ENCODE data around the gene CNST. TPM values are rescaled to one million over a fixed set of nuclear protein-coding genes. Genes with fewer than 3 reads are reported as not detected.
A peak's percentile ranks its signal among the peaks of the same experiment; 100 is the strongest.
"Not testable (repeated sequence)": the region's sequence is repeated elsewhere in the genome, so short reads cannot be mapped to it uniquely, and the experiment has no call there.

The CNST gene
- total RNA-seq, 1 experiment from 2014 or later: 21.7 TPM

GRCh38 chr1:246558041-246558440, 8.2 kb upstream of the CNST start:
- BruUV-seq (replicated peaks): no TSS peak
- no peaks in the 10 kb centered on the region for H3K9me3 Mint-ChIP-seq (ENCODE audit: low read depth, unreplicated experiment)
- peaks cover 11% of the 10 kb centered on the region for H3K36me3 Mint-ChIP-seq (ENCODE audit: insufficient read depth, unreplicated experiment)
- no peak overlapping the region for H3K27ac Mint-ChIP-seq (ENCODE audit: unreplicated experiment)
- no peak for TF ChIP-seq CTCF (IDR thresholded peaks at IDR 0.05; ENCODE audit: unreplicated experiment)
- no peaks in the 10 kb centered on the region for H3K4me1 Mint-ChIP-seq (ENCODE audit: low read depth, unreplicated experiment)
- no peak for DNase-seq
- intact Hi-C loops (cut with micrococcal nuclease; ENCODE audit: unreplicated experiment): no loop called here
- H3K4me3 Mint-ChIP-seq (ENCODE audit: low read depth, unreplicated experiment): no peak overlapping the region
- CTCF ChIA-PET: interaction anchor here (0.6 kb wide), 1 partner anchor 634 kb away, joined by 3 read pairs; no protein-coding TSS in a partner anchor
- H3K27me3 Mint-ChIP-seq (ENCODE audit: unreplicated experiment): no peaks in the 10 kb centered on the region

GRCh38 chr1:246559310-246559709, 6.9 kb upstream of the CNST start:
- no peaks in the 10 kb centered on the region for H3K9me3 Mint-ChIP-seq (ENCODE audit: low read depth, unreplicated experiment)
- intact Hi-C loops (cut with micrococcal nuclease; ENCODE audit: unreplicated experiment): no loop called here
- H3K27ac Mint-ChIP-seq (ENCODE audit: unreplicated experiment): no peak overlapping the region
- CTCF ChIA-PET: no interaction called here
- TF ChIP-seq CTCF (IDR thresholded peaks at IDR 0.05; ENCODE audit: unreplicated experiment): no peak
- no peaks in the 10 kb centered on the region for H3K27me3 Mint-ChIP-seq (ENCODE audit: unreplicated experiment)
- H3K36me3 Mint-ChIP-seq (ENCODE audit: insufficient read depth, unreplicated experiment): peaks cover 15% of the 10 kb centered on the region
- DNase-seq: no peak
- BruUV-seq (replicated peaks): no TSS peak
- no peaks in the 10 kb centered on the region for H3K4me1 Mint-ChIP-seq (ENCODE audit: low read depth, unreplicated experiment)
- H3K4me3 Mint-ChIP-seq (ENCODE audit: low read depth, unreplicated experiment): no peak overlapping the region

GRCh38 chr1:246560833-246561232, 5.4 kb upstream of the CNST start:
- H3K27ac Mint-ChIP-seq (ENCODE audit: unreplicated experiment); H3K4me3 Mint-ChIP-seq (ENCODE audit: low read depth, unreplicated experiment); DNase-seq; H3K27me3 Mint-ChIP-seq (ENCODE audit: unreplicated experiment); CTCF ChIA-PET; H3K4me1 Mint-ChIP-seq (ENCODE audit: low read depth, unreplicated experiment); H3K9me3 Mint-ChIP-seq (ENCODE audit: low read depth, unreplicated experiment); BruUV-seq (replicated peaks): not testable (repeated sequence)
- peaks cover 29% of the 10 kb centered on the region for H3K36me3 Mint-ChIP-seq (ENCODE audit: insufficient read depth, unreplicated experiment)
- intact Hi-C loops (cut with micrococcal nuclease; ENCODE audit: unreplicated experiment): loop anchor here (10.0 kb wide), 2 partner anchors 134 to 194 kb away; no protein-coding TSS in a partner anchor

DNA sequence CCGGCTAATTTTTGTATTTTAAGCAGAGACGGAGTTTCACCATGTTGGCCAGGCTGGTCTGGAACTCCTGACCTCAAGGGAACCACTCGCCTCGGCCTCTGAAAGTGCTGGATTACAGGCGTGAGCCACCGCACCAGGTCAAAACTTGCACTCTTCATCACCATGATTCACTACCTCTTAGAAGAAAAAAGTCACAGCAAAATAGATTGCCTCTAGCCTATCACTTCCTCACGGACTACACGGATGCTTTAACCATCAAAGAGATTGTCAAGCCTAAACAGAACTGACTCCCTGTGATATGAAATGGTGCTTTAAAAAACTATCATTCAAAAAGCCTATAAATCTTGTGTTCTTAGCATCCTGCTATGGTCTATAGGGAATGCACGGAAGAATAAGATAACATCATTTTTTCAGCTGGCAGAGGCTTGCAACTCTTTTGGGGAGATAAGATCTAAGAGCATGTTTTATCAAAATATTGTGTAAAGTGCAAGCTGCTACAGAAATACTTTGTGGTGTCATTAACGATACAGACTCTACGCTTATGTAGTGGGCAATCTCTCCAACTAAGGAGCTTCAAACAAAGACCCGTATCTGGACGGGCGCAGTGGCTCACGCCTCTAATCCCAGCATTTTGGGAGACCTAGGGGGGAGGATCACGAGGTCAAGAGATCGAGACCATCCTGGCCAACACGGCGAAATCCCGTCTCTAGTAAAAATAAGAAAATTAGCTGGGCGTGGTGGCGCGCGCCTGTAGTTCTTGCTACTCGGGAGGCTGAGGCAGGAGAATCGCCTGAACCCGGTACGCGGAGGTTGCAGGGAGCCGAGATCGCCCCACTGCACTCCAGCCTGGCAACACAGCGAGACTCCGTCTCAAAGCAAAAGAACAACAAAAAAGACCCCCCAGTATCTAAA, 1.2 kb upstream of the CNST start:
- no peak for DNase-seq
- intact Hi-C loops (cut with micrococcal nuclease; ENCODE audit: unreplicated experiment): loop anchor here (5.0 to 10.0 kb wide), 3 partner anchors 63 to 190 kb away; no protein-coding TSS in a partner anchor

More for the DNA sequence above, 1.2 kb upstream of the CNST start:
- Mint-ChIP-seq H3K27me3 (ENCODE audit: unreplicated experiment) (no peaks in the 10 kb centered on the region), H3K4me1 (ENCODE audit: low read depth, unreplicated experiment) (peaks cover 18% of the 10 kb centered on the region), H3K36me3 (ENCODE audit: insufficient read depth, unreplicated experiment) (peaks cover 42% of the 10 kb centered on the region), H3K27ac (ENCODE audit: unreplicated experiment) (peak overlapping the region; percentile 74), H3K9me3 (ENCODE audit: low read depth, unreplicated experiment) (no peaks in the 10 kb centered on the region), H3K4me3 (ENCODE audit: low read depth, unreplicated experiment) (peak overlapping the region; percentile 97)
- no peak for TF ChIP-seq CTCF (IDR thresholded peaks at IDR 0.05; ENCODE audit: unreplicated experiment)
- CTCF ChIA-PET: no interaction called here
- BruUV-seq (replicated peaks): TSS peak; percentile 28

Measured in Calu3 (cell line).